K562 (cell line): ENCODE results near the gene ITGB5.

Experiments used
- BACH1 ChIP-seq: fragments of 200-800 bp; sonication (Bioruptor generic); IDR thresholded peaks from 2 replicates; pipeline ENCODE4 v1.6.1; 2016; ENCODE audit warnings: missing genetic modification characterization, missing compliant biosample characterization
- CREB1 ChIP-seq, 2 experiments: sonication (generic) in 1 of 2; formaldehyde crosslinking in 1 of 2; IDR thresholded peaks; 2 replicates each; pipeline versions ENCODE4 v1.6.1 to v1.8.0; 2012 to 2022; ENCODE audit warnings: inconsistent platforms in 1 of 2, mild to moderate bottlenecking in 1 of 2, missing genetic modification reagents in 1 of 2, moderate library complexity in 1 of 2
- DIDO1 ChIP-seq: fragments of 450-650 bp; IDR thresholded peaks from 2 replicates; pipeline ENCODE4 v1.6.1; 2016; ENCODE audit warnings: low read depth, missing biosample characterization, missing genetic modification characterization
- KAT8 ChIP-seq: fragments of 450-650 bp; IDR thresholded peaks from 2 replicates; pipeline ENCODE4 v1.6.1; 2016; ENCODE audit warnings: low read depth, mild to moderate bottlenecking
- KDM1A ChIP-seq, 2 experiments: fragments of 450-650 bp; IDR thresholded peaks; 2 replicates each; pipeline ENCODE4 v1.6.1; 2016; ENCODE audit warnings: mild to moderate bottlenecking in 2 of 2
- NONO ChIP-seq, 2 experiments: fragments of 200-400 bp in 1 of 2; fragments of 450-650 bp in 1 of 2; formaldehyde crosslinking in 1 of 2; IDR thresholded peaks; 2 replicates each; pipeline ENCODE4 v1.6.1; 2017; ENCODE audit warnings: low read depth in 2 of 2, mild to moderate bottlenecking in 2 of 2, moderate library complexity in 2 of 2, low read length in 1 of 2
- RAD51 ChIP-seq: fragments of 450-650 bp; IDR thresholded peaks from 2 replicates; pipeline ENCODE4 v1.7.1; 2016; ENCODE audit warnings: low read depth, mild to moderate bottlenecking, borderline replicate concordance
- TF ChIP-seq, protein P1 (sequence below), 3 experiments: IDR thresholded peaks in 2 of 3; conservative IDR thresholded peaks in 1 of 3; 2 replicates each; pipeline ENCODE4 v1.5.1; 2011 to 2012; ENCODE audit warnings: low read length in 3 of 3, mild to moderate bottlenecking in 3 of 3, control low read depth in 2 of 3, improper control_type of control experiment in 1 of 3, inconsistent platforms in 1 of 3, low read depth in 1 of 3, mixed read lengths in 1 of 3, moderate library complexity in 1 of 3; ENCODE audit not compliant: insufficient read depth in 2 of 3
- TF ChIP-seq, protein P2 (sequence below), 2 experiments: fragments of 450-650 bp; IDR thresholded peaks; 2 replicates each; pipeline ENCODE4 v1.6.1; 2016; ENCODE audit warnings: mild to moderate bottlenecking in 2 of 2, borderline replicate concordance in 1 of 2, low read depth in 1 of 2, moderate library complexity in 1 of 2
- TF ChIP-seq, protein P3 (sequence below): sonication (generic); formaldehyde crosslinking; IDR thresholded peaks from 2 replicates; pipeline ENCODE4 v1.9.0; 2022; ENCODE audit warnings: mild to moderate bottlenecking, missing genetic modification reagents
- TF ChIP-seq, protein P4 (sequence below): sonication (generic); formaldehyde crosslinking; IDR thresholded peaks from 2 replicates; pipeline ENCODE4 v1.8.0; 2022; ENCODE audit warnings: mild to moderate bottlenecking, missing genetic modification reagents
- TF ChIP-seq, protein P5 (sequence below): IDR thresholded peaks from 3 replicates; pipeline ENCODE4 v1.6.1; 2011; ENCODE audit warnings: borderline replicate concordance, mild to moderate bottlenecking, moderate library complexity; ENCODE audit not compliant: insufficient read length; ENCODE audit errors: extremely low read depth

DNA sequence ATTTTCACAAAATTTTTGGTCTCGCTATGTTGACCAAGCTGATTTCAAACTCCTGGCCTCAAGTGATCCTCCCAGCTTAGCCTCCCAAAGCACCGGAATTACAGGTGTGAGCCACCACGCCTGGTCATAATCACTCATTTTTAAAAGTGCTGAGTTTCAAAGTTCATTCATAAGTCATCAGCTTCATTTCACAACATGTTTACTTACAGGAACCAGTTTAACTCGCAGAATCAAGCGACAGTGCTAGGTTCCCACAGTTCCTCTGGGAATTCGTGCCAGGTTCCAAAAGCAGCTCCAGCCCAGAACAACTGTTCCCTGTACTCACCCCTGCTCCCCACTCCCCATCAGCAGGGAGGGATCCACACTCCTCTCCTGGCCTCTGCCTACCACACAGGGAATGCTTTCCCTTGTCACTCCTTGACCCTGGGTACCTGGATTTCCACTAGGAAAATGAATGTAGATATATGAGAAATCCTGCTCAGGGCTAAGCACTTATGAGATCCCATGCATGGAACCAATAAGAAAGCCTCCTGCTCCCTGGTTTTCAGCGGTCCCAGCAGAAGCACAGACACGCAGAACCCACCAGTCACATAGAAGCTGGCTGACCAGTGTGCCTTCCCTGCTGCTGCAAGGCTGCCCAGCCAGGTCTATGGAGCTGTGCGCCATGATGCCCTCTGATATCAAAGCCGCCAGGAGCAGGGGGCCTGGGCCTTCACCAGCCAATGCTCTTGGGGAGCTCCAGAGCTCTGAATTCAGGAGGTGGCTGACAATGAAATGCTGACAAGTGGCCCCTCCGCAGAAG lies 72.3 kb downstream of the ITGB5 start:
- TF ChIP-seq, protein P1, sequence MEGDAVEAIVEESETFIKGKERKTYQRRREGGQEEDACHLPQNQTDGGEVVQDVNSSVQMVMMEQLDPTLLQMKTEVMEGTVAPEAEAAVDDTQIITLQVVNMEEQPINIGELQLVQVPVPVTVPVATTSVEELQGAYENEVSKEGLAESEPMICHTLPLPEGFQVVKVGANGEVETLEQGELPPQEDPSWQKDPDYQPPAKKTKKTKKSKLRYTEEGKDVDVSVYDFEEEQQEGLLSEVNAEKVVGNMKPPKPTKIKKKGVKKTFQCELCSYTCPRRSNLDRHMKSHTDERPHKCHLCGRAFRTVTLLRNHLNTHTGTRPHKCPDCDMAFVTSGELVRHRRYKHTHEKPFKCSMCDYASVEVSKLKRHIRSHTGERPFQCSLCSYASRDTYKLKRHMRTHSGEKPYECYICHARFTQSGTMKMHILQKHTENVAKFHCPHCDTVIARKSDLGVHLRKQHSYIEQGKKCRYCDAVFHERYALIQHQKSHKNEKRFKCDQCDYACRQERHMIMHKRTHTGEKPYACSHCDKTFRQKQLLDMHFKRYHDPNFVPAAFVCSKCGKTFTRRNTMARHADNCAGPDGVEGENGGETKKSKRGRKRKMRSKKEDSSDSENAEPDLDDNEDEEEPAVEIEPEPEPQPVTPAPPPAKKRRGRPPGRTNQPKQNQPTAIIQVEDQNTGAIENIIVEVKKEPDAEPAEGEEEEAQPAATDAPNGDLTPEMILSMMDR (IDR thresholded peaks at IDR 0.05 in 2 of 3, conservative IDR thresholded peaks at IDR 0.05 in 1 of 3; ENCODE audit: insufficient read depth in 2 of 3, low read depth in 1 of 3, low read length in 3 of 3): no peak
- TF ChIP-seq DIDO1 (tag) (no peak), KDM1A (IDR thresholded peaks at IDR 0.05) (no peak), KAT8 (no peak), RAD51 (no peak), BACH1 (no peak), CREB1 (IDR thresholded peaks at IDR 0.05) (no peak), CREB1 (CRISPR knock-in tag; IDR thresholded peaks at IDR 0.05) (no peak), NONO (IDR thresholded peaks at IDR 0.05; ENCODE audit: low read depth in 2 of 2, low read length in 1 of 2) (no peak)
- TF ChIP-seq, protein P2, sequence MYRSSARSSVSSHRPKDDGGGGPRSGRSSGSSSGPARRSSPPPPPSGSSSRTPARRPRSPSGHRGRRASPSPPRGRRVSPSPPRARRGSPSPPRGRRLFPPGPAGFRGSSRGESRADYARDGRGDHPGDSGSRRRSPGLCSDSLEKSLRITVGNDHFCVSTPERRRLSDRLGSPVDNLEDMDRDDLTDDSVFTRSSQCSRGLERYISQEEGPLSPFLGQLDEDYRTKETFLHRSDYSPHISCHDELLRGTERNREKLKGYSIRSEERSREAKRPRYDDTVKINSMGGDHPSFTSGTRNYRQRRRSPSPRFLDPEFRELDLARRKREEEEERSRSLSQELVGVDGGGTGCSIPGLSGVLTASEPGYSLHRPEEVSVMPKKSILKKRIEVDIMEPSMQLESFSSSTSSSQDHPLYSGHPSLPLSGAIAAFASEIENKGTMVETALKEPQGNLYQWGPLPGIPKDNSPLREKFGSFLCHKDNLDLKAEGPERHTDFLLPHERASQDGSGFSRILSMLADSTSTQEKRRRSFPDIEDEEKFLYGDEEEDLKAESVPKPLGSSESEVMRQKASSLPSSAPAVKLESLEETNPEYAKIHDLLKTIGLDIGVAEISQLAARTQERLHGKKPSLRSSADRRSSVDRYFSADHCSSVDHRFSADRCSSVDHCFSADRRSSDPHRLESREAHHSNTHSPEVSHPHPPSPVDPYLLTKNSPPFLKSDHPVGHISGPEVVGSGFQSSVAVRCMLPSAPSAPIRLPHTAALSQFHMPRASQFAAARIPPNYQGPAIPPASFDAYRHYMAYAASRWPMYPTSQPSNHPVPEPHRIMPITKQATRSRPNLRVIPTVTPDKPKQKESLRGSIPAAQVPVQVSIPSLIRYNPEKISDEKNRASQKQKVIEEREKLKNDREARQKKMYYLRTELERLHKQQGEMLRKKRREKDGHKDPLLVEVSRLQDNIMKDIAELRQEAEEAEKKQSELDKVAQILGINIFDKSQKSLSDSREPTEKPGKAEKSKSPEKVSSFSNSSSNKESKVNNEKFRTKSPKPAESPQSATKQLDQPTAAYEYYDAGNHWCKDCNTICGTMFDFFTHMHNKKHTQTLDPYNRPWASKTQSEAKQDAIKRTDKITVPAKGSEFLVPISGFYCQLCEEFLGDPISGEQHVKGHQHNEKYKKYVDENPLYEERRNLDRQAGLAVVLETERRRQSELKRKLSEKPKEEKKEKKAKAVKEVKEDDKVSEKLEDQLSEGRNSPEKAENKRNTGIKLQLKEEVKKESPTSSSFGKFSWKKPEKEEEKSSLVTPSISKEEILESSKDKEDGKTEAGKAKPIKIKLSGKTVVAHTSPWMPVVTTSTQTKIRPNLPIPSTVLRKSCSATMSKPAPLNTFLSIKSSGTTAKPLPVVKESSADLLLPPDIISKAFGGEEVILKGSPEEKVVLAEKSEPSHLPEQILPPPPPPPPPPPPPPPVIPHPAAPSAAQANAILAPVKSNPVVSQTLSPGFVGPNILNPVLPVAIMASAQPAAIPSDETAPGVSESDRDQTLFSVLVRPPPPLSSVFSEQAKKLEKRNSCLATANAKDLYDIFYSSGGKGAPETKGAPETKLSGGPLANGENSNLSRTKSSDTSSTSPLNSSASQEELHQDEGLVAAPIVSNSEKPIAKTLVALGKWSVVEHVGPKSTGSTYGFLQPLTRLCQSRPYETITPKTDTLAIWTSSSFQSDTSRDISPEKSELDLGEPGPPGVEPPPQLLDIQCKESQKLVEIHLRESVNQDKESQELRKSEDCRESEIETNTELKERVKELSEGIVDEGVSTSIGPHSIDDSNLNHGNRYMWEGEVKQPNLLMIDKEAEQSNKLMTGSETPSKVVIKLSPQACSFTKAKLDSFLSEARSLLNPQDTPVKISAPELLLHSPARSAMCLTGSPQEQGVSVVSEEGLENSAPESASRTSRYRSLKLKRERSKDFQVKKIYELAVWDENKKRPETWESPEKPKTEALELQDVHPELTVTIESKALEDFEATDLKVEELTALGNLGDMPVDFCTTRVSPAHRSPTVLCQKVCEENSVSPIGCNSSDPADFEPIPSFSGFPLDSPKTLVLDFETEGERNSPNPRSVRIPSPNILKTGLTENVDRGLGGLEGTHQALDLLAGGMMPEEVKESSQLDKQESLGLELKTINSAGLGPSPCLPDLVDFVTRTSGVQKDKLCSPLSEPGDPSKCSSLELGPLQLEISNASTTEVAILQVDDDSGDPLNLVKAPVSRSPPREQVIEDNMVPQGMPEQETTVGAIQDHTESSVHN (IDR thresholded peaks at IDR 0.05; ENCODE audit: borderline replicate concordance in 1 of 2, low read depth in 1 of 2): no peak
- TF ChIP-seq, protein P3, sequence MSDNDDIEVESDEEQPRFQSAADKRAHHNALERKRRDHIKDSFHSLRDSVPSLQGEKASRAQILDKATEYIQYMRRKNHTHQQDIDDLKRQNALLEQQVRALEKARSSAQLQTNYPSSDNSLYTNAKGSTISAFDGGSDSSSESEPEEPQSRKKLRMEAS (CRISPR knock-in tag): no peak
- TF ChIP-seq, protein P4, sequence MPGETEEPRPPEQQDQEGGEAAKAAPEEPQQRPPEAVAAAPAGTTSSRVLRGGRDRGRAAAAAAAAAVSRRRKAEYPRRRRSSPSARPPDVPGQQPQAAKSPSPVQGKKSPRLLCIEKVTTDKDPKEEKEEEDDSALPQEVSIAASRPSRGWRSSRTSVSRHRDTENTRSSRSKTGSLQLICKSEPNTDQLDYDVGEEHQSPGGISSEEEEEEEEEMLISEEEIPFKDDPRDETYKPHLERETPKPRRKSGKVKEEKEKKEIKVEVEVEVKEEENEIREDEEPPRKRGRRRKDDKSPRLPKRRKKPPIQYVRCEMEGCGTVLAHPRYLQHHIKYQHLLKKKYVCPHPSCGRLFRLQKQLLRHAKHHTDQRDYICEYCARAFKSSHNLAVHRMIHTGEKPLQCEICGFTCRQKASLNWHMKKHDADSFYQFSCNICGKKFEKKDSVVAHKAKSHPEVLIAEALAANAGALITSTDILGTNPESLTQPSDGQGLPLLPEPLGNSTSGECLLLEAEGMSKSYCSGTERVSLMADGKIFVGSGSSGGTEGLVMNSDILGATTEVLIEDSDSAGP: no peak
- TF ChIP-seq, protein P5, sequence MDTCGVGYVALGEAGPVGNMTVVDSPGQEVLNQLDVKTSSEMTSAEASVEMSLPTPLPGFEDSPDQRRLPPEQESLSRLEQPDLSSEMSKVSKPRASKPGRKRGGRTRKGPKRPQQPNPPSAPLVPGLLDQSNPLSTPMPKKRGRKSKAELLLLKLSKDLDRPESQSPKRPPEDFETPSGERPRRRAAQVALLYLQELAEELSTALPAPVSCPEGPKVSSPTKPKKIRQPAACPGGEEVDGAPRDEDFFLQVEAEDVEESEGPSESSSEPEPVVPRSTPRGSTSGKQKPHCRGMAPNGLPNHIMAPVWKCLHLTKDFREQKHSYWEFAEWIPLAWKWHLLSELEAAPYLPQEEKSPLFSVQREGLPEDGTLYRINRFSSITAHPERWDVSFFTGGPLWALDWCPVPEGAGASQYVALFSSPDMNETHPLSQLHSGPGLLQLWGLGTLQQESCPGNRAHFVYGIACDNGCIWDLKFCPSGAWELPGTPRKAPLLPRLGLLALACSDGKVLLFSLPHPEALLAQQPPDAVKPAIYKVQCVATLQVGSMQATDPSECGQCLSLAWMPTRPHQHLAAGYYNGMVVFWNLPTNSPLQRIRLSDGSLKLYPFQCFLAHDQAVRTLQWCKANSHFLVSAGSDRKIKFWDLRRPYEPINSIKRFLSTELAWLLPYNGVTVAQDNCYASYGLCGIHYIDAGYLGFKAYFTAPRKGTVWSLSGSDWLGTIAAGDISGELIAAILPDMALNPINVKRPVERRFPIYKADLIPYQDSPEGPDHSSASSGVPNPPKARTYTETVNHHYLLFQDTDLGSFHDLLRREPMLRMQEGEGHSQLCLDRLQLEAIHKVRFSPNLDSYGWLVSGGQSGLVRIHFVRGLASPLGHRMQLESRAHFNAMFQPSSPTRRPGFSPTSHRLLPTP: no peak
